AG08395 (cell line): ENCODE results near the gene MYOM3.
"Not testable (repeated sequence)": the region's sequence is repeated elsewhere in the genome, so short reads cannot be mapped to it uniquely, and the experiment has no call there.

Experiments used
- DNase-seq: peaks from one replicate; pipeline ENCODE4 v3.0.0; 2012; ENCODE audit warnings: mixed read lengths, low spot score

Gene MYOM3

DNA sequence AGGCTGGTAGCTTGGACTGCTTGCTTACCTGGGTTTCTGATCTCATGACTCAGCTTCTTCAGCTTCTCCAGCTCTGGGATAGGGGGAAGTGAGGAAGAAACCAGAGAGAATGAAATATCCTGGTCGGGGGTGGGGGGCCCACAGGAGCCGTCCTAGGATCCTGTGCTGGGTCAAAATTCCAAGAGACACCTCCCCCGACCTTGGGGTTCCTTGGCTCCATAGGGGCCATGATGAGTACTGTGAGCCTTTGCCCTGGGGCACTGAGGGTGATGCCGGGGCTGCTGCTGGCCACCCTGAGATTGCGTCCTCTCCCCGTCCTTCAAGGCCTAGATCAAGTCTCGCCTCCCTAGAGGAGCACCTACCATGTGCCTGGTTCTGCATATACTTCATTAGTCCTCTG is 40.0 kb downstream of the MYOM3 start:
- DNase-seq = no peak

DNA sequence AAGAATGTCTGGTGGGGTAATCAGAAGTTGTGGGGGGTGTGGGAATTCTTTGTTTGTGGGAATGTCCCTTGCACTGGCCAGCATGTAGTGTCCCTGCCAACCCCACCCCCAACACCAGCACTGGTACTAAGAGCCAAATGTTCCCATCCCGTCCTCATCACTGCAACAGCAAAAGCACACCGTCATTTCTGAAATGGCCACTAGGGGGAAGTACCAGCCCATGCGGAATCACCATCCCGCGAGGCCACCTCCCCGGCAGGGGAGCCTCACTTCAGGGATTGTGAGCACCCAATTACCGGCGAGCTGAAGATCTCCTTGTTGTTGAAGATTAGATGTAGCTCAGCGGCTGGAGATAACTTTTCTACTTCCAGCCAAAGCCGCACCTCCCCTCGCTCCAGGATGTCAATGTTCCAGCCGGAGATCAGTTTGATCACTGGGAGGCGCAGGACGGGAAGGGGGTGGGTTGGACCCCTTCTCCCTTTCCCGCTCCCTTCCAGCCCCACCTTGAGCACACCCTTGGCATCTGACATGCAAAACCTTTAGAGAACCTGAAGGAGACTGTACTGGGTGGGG is 41.0 kb downstream of the MYOM3 start:
- DNase-seq = peak; percentile 91

DNA sequence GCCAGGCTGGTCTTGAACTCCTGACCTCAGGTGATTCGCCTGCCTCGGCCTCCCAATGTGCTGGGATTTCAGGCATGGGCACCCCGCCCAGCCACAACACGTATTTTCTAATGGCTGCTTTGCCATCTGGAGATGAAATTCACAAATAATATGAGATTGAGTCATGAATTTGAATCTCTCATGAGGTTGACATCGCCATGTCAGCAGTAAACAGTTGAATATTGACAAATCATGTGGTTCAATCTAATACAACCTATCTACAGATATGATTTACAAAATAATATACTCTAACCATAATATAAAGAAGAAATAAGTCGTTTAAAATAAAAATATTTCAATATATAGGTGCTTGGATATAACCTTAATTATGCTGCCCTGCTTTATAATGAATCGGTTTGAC is 42.1 kb downstream of the MYOM3 start:
- no peak for DNase-seq

DNA sequence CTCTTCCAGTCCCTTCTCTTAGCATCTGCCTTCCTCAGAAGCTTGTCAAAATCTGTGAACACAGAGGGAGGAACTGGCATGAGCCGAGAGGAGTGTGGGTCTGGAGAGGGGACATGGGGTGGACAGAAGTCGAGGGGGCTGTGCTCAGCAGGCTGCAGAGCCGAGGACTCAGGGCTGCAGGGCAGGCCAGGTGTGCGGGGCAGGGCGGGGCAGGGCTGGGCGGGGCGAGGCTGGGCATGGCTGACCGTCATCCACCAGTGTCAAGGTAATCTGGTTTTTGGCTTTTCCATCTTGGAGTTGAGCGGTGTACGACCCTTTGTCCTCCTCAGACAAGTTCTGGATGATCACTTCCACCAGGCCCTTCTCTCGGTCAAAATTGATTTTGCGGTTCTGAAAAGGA is 44.0 kb downstream of the MYOM3 start:
- no peak for DNase-seq

DNA sequence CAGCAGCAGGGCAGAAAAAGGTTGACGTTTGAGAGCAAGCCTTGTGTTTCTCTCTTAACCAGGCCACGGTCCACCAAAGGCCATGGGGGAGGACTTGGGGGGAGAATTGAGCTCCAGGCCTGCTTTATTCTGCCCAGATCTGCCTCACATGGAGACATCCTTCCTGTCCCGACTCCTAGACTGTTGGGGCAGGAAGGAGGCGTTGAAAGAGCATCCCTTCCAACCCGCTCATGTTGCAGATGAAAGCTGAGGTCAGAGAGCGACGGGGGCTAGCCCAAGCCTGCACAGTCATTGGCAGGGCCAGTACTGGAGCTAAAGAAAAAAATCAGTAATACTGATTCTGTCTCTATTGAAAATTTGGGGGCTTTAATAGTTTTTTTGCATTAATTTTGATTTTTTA is 46.6 kb downstream of the MYOM3 start:
- DNase-seq = no peak

DNA sequence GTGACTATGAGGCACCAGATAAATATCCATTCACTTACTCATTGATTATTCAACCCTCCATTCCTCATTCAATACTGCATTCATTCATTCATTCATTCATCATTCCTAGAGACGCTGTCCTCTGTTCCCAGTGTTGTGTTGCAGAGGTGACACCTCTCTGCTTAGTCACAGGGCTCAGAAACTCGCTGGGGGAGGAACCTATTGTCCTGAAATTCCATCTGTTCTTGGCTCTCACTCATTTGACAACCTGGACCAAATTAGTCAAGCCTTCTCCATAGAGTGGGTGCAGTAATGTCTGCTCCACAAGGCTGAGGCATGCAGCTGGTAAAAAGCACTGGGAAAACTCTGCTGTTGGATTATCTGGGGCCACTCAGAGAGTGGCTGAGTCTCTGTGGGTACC is 49.7 kb downstream of the MYOM3 start:
- DNase-seq = no peak

DNA sequence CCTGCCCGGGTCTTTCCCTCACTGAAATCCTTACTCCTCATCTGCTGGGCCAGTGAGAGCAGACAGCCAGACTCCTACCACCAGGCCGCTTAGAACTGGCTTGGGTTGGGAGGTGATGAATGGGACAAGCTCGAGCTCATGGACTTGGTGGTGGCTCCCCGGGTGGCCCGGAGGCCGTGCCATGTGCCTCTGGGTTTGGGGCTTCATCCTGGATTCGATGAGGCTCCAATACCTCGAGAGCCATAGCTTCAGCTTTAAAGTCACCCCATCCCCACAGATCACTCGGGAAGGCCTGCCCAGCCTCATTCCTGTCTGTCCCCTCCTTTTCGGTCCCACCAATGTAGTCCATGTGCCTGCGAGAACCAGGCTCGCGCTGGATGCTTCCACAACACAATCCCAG is 51.5 kb downstream of the MYOM3 start:
- no peak for DNase-seq

DNA sequence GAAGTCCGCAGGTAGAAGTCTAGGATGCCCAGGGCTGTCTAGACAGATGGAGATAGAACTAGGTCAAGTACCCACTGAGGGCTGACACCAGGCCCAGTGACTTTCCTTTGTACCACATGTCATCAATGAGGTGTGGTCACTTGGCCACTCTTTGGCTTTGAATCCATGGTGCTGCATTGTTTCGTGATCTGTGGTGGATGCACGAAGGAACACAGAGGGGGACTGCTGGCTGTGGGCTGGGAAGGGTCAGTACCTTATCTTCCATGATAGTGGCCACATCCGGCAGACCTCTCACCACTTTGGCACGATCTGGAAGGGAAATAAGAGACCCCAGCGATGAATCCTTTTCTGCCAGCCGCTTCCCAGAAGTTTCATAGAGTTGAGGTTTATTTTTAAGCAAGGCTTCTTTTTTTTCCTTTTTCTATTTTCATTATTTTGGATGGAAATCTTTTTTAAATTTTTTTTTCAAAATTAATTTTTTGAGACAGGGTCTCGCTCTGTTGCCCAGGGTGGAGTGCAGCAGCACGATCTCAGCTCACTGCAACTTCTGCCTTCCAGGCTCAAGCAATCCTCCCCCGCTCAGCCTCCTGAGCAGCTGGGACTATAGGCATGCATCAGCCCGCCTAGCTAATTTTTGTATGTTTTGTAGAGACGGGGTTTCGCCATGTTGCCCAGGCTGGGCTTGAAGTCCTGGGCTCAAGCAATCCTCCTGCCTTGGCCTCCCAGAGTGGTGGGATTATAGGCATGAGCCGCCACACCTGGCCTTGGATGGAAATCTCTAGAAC is 53.1 kb downstream of the MYOM3 start:
- no peak for DNase-seq

DNA sequence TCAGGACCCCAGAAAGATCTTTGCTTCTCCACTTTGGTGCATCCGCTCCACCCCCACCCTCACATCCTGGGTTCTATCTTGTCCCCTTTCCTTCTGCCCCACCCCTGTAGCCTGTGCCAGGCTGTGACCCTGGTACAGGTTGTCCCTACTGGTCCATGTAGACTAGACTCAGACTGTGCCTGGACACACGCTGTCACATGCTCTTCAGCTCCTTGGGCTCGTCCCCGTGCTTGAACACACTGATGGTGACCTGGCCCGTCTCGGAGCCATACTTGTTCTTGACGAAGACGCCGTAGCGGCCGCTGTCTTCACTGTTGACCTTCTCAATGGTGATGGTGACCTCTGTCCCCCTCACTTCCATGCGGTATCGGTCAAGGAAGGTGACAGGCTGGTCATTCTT is 54.8 kb downstream of the MYOM3 start:
- no peak for DNase-seq

DNA sequence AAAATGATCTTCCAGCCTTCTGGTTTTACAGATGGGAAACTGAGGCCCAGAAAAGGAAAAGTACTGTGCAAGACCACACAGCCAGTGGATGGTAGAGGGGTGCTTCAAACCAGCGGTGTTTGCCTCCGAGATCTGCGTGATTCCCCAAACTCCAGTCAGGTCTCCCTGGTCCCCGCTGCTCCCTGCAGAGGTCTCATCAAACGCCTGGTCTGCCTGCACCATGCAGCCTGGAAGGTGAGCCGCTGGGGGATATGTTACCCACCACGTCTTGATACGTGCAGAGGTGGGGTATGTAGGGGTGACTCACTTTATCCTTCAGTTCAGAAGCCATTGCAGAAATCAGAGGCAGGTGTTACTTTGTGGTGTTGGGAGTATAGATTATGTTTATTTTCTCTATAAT is 56.3 kb downstream of the MYOM3 start:
- no peak for DNase-seq

DNA sequence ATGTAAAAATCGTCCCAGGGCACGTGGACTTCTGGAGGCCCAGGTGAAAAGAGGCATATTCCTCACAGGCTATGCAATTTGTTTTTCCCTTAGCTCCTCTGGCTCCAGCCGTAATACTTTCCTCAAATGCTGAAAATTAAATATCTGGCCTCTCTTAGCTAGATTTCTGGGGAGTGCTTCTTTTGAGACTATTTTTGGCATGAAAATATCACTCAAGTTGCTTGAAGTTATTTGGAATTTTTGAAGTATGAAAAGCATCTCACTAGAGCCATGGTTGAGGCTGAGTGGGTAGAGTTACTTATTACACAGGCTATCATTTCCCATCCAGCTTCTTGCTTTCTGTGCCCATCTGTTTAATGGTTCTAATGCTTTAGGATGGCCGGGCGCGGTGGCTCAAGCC is 59.7 kb downstream of the MYOM3 start:
- no peak for DNase-seq

DNA sequence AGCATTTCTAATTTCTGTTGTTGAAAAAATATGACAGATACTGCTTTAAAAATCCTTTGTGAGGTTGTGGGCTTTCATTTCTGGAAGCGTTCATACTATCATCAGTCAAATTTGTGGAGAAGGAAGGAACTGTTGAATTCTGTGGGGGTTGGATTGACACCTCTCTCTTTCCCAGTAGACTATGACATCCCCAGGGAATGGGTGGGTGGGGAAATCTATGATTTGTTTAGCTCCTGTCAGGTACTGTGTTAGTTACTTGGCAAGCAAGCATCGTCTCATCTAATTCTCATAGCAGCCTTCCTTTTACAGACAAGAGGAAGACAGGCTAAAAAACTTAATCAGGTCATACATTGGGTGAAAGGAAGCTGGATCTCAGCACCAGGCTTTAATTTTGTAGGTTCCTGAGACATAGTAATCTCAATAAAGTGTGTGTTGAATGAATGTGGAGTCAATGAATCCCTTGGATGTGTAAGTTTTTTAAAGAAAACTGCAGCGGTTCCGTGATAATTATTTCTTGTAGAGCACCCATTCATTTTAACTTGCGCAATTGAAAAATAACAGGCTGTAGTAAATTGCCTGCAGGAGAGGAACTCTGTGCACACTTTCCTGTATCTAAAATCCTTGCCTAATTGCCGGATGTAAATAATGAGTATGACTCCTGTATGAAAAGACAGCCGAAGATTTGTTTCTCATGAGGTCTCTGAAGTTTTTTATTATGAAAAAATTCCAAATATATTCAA is 60.6 kb downstream of the MYOM3 start:
- no peak for DNase-seq

DNA sequence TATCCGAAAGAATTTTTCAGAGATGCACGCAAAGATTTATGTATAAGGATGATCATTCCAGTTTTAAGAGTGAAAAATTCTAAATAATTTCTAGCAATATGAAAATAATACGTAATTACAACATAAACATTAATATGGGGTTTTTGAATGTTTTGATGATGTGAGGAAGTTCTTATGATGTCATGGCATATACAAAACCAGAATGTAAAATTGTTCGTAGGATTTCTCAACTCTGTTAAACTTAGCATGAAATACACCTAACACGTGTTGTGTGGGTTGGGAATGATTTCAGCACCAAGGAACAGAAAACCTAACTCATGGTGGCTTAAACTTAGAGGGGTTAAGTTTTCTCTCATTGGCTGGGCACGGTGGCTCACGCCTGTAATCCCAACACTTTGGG is 62.2 kb downstream of the MYOM3 start:
- DNase-seq = no peak

DNA sequence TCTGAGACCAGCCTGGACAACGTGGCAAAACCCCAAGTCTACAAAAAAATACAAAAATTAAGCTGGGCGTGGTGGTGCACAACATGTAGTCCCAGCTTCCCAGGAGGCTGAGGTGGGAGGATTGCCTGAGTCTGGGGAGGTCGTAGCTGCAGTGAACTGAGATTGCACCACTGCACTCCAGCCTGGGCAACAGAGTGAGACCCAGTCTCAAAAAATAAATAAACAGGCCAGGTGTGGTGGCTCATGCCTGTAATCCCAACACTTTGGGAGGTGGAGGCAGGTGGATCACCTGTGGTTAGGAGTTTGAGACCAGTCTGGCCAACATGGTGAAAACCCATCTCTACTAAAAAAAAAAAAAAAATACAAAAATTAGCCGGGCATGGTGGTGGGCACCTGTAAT is 63.0 kb downstream of the MYOM3 start:
- DNase-seq = not testable (repeated sequence)

DNA sequence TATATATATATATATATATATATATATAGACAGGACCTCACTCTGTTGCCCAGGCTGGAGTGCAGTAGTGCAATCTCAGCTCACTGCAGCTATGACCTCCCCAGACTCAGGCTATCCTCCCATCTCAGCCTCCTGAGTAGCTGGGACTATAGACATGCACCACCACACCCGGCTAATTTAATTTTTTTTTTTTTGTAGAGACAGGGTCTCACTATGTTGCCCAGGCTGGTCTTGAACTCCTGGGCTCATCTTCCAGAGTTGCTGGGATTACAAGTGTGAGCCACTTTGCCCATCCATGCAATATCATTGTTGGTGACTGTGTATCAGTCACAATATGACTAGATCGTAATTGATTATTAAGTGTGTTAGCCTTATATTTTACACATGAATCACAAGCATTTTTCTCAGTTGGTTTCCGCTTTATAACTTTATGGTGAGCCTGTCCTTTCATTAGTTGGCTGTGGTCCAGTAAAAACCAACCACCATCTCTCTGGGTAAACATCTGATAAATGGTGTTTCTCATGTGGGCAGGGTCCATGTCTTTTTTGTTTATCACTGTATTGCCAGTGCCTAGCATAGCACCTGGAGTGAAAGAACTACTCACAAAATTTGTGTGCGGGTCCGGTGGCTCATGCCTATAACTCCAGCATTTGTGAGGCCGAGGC is 63.6 kb downstream of the MYOM3 start:
- no peak for DNase-seq

DNA sequence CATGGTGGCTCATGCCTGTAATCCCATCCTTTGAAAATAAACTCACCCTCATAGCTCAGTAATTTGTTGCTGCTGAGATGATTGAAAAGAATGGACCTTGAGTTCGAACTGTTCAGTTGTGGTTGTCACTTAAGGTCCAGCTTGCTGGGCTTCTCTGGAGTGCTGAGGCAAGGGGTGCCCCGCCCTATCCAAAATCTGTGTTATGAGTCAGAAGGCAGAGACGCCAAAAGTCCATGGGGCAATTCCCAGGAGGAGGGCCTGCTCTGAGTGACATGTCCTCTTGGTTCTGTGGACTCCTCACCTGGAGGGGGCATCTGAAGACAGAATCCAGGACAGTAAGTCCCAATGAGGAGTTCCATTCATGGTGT is 64.8 kb downstream of the MYOM3 start:
- peak; percentile 82 for DNase-seq

DNA sequence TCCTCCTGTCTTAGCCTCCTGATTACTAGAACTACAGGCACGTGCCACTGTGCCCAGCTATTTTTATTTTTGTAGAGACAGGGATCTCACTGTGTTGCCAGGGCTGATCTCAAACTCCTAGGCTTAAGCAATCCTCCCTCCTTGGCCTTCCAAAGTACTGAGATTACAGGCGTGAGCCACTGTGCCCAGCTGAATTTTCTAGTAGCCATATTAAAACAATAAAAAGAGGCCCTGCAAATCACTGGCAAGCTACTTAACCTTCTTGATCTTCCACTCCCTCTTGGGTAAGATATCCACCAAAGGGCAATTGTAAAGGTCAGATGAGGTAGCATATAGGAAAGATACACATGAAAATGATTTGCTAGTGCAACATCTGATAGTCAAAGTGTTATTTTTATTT is 66.2 kb downstream of the MYOM3 start:
- DNase-seq = no peak

DNA sequence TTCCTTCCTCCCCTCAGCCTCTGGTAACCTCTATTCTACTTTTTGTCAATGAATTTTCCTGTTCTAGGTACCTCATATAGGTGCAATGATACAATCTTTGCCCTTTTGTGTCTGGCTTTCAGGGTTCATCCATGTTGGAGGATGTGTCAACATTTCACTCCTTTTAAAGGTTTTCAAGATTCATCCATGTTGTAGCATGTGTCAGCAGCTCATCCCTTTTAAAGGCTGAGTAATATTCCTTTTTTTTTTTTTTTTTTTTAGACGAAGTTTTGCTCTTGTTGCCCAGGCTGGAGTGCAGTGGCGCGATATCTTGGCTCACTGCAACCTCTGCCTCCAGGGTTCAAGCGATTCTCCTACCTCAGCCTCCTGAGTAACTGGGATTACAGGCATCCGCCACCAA is 67.3 kb downstream of the MYOM3 start:
- DNase-seq = not testable (repeated sequence)

DNA sequence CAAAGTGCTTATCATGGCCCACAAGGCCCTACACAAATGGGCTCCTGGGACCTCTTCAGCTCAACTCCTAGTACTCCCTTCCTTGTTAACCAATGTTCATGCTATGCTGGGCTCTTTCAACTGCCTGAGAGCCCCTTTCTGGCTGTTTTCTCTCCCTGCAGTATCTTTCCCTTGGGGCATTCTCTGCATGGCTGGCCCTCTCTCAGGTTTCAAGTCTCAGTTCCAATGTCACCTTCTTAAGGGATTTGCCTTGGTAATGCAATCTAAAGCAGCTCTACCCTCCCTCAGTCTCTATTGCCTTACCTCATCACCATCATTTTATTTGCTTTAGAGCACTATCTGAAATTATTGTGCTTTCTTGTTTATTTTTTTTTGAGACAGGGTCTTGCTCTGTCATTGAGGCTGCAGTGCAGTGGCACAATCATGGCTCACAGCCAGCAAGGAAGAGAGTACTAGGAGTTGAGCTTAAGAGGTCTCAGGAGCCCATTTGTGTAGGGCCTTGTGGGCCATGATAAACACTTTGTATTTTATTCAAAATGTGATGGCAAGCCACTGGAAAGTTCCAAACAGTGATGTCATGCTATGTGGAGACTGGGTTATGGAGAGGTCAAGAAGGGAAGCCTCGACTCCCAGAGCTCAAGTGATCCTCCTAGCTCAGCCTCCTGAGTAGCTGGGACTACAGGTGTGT is 68.4 kb downstream of the MYOM3 start:
- DNase-seq = no peak

DNA sequence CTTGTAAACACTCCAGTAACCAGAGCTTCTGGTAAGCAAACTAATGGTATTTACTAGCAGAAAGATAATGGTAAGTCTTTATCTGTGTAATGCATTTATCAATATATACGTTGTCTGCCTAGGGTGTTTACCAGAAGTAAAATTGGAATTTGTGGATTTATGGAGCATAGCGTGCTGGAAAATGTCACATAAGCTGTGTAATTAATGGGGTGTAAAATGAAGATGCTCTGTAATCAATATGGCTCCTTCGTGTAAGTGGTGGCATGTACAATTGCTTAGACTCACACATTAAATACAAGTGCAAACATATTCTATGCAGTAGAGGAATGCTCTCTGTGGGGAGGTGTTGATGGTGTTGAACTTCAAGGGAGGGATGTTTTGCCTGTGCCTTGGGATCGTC is 69.6 kb downstream of the MYOM3 start:
- no peak for DNase-seq

DNA sequence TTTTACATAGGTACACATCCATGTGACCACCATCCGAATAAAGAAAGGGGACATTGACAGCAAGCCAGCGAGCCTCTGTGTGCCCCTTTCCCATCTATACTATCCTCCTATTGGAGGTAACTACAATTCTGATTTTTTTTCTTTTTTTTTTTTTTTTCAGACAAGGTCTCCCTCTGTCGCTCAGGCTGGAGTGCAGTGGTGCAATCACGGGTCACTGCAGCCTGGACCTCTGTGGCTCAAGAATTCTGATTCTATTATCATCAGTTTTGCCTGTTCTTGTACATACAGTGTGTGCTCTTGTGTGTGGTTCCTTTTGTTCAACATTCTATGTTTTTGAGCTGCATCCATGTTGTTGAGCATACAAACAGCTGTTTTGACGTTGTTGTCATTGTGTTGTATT is 75.8 kb downstream of the MYOM3 start:
- no peak for DNase-seq

DNA sequence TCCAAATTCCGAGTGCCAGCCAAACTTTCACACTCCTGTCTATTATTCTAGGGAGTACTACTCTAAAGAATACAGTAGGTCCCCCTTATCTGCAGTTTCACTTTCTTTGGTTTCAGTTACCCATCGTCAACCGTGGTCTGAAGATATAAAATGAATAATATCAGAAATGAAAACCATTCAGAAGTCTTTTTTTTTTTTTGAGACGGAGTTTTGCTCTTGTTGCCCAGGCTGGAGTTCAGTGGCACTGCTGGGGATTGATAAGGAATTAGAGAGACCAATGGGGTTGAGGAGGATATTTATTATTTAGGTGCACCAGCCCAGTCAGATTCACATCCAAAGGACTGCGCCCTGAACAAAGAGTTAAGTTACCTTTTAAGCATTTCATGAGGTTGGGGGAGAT is 79.0 kb downstream of the MYOM3 start:
- DNase-seq = no peak
